GM12891 (cell line): ENCODE measurements around the gene SPRED2.
A peak's percentile ranks its signal among the peaks of the same experiment; 100 is the strongest.

ENCODE experiments used
- DNase-seq: peaks from one replicate; pipeline ENCODE4 v3.0.0; 2011; ENCODE audit warnings: low spot score; ENCODE audit not compliant: insufficient read length
- FAIRE-seq: peaks from 2 replicates; lab custom pipeline; 2011; peaks lifted over from hg19 to GRCh38; lab: Jason Lieb, UNC
- PAX5 ChIP-seq: IDR thresholded peaks from 2 replicates; pipeline ENCODE4 v1.6.1; 2011; ENCODE audit warnings: low read length, moderate library complexity, mild to moderate bottlenecking; ENCODE audit not compliant: insufficient read depth, severe bottlenecking
- POLR2A ChIP-seq: IDR thresholded peaks from 2 replicates; pipeline ENCODE4 v1.6.1; 2011; ENCODE audit warnings: low read depth, low read length, control low read depth
- POLR2AphosphoS5 ChIP-seq: IDR thresholded peaks from 2 replicates; pipeline ENCODE4 v1.6.1; 2011; ENCODE audit warnings: low read depth, low read length, control low read depth
- POU2F2 ChIP-seq: IDR thresholded peaks from 2 replicates; pipeline ENCODE4 v1.6.1; 2011; ENCODE audit warnings: low read depth, mild to moderate bottlenecking, control low read depth, low read length, moderate library complexity
- SPI1 ChIP-seq: IDR thresholded peaks from 2 replicates; pipeline ENCODE4 v1.6.1; 2011; ENCODE audit warnings: low read depth, low read length, control low read depth
- TAF1 ChIP-seq: IDR thresholded peaks from 2 replicates; pipeline ENCODE4 v1.6.1; 2011; ENCODE audit warnings: low read depth, low read length, control low read depth

SPRED2 gene

GRCh38 chr2:65299246-65299645, 133.2 kb downstream of the SPRED2 start:
- TF ChIP-seq POU2F2 (0 out of 2 replicates have a peak, but pooled peaks have one; percentile 12), POLR2AphosphoS5 (no peak)
- no peak for FAIRE-seq
- DNase-seq = no peak

- TF ChIP-seq POU2F2 (no peak), TAF1 (no peak), POLR2AphosphoS5 (no peak), PAX5 (no peak), POLR2A (no peak), SPI1 (no peak)
- DNase-seq = no peak
- no peak for FAIRE-seq
These were observed 134.3 kb downstream of the SPRED2 start for GRCh38 chr2:65298089-65298488.

DNA sequence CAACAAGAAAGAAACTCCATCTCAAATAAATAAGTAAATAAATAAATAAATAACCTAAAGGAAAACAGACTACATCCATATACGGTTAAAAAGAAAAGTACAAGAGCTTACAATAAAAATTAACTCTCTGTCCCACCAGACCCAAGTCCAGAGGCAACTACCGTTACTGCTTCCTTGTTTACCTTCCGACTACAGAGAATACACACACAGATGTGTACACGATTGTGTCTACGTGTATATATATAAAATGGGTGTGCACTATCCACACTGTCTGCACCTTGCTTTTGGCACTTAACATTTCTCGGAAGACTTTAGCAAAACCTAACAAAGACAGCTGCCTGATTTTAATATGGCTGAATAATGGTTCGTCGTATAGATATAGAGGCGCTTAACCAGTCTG, 134.9 kb downstream of the SPRED2 start:
- no peak for FAIRE-seq
- no peak for DNase-seq
- no peak for TF ChIP-seq POU2F2
- TF ChIP-seq TAF1 = no peak
- TF ChIP-seq SPI1 = no peak
- TF ChIP-seq POLR2A = no peak
- TF ChIP-seq POLR2AphosphoS5 = no peak
- TF ChIP-seq PAX5 = no peak

GRCh38 chr2:65296971-65297370, 135.4 kb downstream of the SPRED2 start:
- TF ChIP-seq POLR2AphosphoS5 = no peak
- no peak for TF ChIP-seq POU2F2
- TF ChIP-seq SPI1 = no peak
- TF ChIP-seq PAX5 = no peak
- no peak for TF ChIP-seq POLR2A
- TF ChIP-seq TAF1 = no peak
- FAIRE-seq (no peak), DNase-seq (no peak)

DNA sequence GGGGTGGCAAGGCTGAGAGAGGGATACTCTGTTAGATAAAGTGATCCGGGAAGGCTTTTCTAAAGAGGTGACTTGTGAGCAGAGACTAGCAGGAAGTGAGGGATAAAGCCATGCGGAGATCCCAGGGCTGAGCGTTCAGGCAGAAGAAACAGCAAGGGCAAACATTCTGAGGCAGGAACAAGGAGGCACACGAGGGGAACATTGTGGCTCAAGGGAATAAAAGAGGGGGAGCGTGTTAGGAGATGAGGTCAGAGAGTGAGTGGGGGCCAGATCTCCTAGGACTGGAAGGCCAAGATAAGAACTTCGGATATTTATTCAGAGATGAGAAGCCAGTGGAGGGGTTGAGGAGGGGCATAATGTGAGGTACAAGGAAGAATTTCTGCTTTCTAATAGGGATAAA, 137.7 kb downstream of the SPRED2 start:
- no peak for TF ChIP-seq TAF1
- TF ChIP-seq POLR2A = no peak
- no peak for TF ChIP-seq POLR2AphosphoS5
- no peak for TF ChIP-seq POU2F2
- TF ChIP-seq SPI1 = no peak
- TF ChIP-seq PAX5 = no peak
- FAIRE-seq = no peak

GRCh38 chr2:65294136-65294535, 138.3 kb downstream of the SPRED2 start:
- DNase-seq = no peak
- FAIRE-seq = no peak
- TF ChIP-seq POLR2A (no peak), POU2F2 (no peak), TAF1 (no peak)

More for the DNA sequence above, 137.7 kb downstream of the SPRED2 start:
- no peak for DNase-seq

DNA sequence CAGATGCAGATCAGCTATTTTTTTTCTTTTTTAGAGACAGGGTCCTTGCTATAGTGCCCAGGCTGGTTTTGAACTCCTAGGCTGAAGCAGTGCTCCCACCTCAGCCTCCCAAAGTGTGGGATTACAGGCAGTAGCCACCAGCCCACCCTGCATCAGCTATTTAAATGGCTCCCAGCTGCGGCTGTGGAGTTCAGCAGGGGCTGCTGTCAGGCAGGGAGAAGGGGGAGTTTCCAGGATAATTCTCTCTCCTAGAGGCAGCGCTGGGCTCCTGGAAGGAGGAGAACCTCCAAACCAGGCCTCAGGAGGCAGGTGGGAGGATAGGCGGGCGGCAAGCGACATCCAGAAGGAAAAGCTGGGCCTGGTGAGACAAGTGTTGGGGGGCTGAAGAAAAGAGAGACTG, 139.0 kb downstream of the SPRED2 start:
- FAIRE-seq = no peak
- no peak for DNase-seq
- no peak for TF ChIP-seq PAX5
- no peak for TF ChIP-seq SPI1
- no peak for TF ChIP-seq TAF1
- no peak for TF ChIP-seq POLR2A
- TF ChIP-seq POU2F2 = no peak
- TF ChIP-seq POLR2AphosphoS5 = no peak

DNA sequence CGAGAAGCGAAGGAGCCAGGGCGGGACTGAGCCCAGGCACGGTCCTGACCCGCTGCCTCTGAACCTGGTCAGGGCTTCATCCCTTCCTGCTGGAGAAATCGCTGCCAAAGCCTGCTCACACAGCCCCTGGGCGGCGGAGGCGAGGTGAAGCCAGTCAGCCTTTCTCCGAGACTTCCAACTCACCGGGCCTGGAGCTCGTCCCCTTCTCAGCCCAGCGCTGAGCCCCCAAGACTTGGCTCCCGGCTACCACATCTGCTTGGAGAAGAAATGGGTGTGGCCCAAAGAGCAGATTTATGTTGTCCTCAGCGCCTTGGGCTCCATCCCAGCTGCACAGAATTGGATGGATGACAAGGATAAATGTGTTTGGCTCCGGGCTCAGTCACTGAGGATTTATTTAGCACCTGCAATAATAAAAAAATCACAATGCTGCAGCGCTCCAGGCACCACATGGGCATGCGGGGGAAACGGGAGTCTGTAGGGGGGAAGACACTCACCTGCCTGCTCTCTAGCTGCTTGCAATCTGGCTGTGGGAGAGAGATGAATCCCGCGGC, 139.9 kb downstream of the SPRED2 start:
- DNase-seq (no peak), FAIRE-seq (no peak)
- TF ChIP-seq POLR2A (no peak), PAX5 (no peak), POU2F2 (no peak), SPI1 (no peak), TAF1 (no peak), POLR2AphosphoS5 (no peak)

- FAIRE-seq (no peak), DNase-seq (no peak)
- TF ChIP-seq TAF1 (no peak), POLR2A (no peak), SPI1 (no peak), POU2F2 (no peak), POLR2AphosphoS5 (no peak), PAX5 (no peak)
These were observed 140.3 kb downstream of the SPRED2 start for GRCh38 chr2:65292106-65292400.

- no peak for DNase-seq
- no peak for FAIRE-seq
- TF ChIP-seq PAX5 = no peak
- no peak for TF ChIP-seq POU2F2
- TF ChIP-seq POLR2A = no peak
- TF ChIP-seq SPI1 = no peak
- TF ChIP-seq TAF1 = no peak
- TF ChIP-seq POLR2AphosphoS5 = no peak
These were observed 140.9 kb downstream of the SPRED2 start for GRCh38 chr2:65291216-65292105.

DNA sequence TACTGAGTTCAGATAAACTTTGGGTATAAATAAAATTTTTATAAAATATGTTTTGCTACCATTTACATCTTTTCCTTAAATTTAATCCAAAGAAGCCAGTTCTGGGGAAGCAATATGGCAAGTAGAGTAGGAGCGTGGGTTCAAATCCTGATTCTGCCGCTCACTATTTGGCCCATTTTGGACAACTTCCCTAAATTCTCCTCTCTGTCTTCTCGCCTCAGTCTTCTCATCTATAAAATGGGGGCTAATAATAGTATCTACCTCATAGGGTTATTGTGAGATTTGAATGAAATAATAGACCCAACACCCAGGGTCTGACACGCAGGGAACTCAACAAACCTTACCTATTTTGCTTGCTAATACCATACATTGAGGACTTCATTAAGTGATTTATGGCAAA, 145.0 kb downstream of the SPRED2 start:
- no peak for FAIRE-seq
- TF ChIP-seq PAX5 = no peak
- TF ChIP-seq POU2F2 = no peak
- TF ChIP-seq POLR2A = no peak
- no peak for TF ChIP-seq SPI1
- no peak for TF ChIP-seq POLR2AphosphoS5
- no peak for TF ChIP-seq TAF1
- DNase-seq = no peak
